Right lobe of liver (tissue), 6 donors: ENCODE data around the gene RIPOR2. TPM values are rescaled to one million over a fixed set of nuclear protein-coding genes. Genes with fewer than 3 reads are reported as not detected.
A peak's percentile ranks its signal among the peaks of the same experiment; 100 is the strongest.
"Not testable (repeated sequence)": the region's sequence is repeated elsewhere in the genome, so short reads cannot be mapped to it uniquely, and the experiment has no call there.

Experiments used
- ATAC-seq, 4 donors: fragments of 200-7000 bp; cut with Tn5 transposase; one replicate each; pipeline ENCODE4 v1.9.1; 2020; ENCODE audit warnings: mild to moderate bottlenecking in 4 of 4, moderate library complexity in 4 of 4
- DNase-seq, 3 donors: peaks; one replicate each; pipeline ENCODE4 v3.0.0-alpha.2; 2020
- H3K27ac ChIP-seq, 3 donors: fragments of 200-600 bp; one replicate each; pipeline ENCODE4 v1.8.0; 2022
- H3K27me3 ChIP-seq, 2 donors: fragments of 200-600 bp; one replicate each; pipeline ENCODE4 v1.8.0; 2022
- H3K36me3 ChIP-seq, 4 donors: fragments of 200-600 bp; sonication (generic) in 1 of 4; one replicate each; pipeline versions ENCODE4 v1.5.1 to v1.8.0; 2017 to 2022; ENCODE audit warnings: control low read depth in 1 of 4
- H3K4me1 ChIP-seq, 4 donors: fragments of 200-600 bp; sonication (generic) in 1 of 4; one replicate each; pipeline versions ENCODE4 v1.5.1 to v1.8.0; 2017 to 2022; ENCODE audit warnings: control low read depth in 1 of 4
- H3K4me3 ChIP-seq, 3 donors: fragments of 200-600 bp; one replicate each; pipeline ENCODE4 v1.8.0; 2022
- H3K9me3 ChIP-seq, 4 donors: fragments of 200-600 bp; sonication (generic) in 1 of 4; one replicate each; pipeline versions ENCODE4 v1.5.1 to v1.8.0; 2017 to 2022; ENCODE audit warnings: control low read depth in 1 of 4
- CTCF ChIP-seq, 4 donors: fragments of 200-600 bp in 3 of 4; fragments of 450-650 bp in 1 of 4; IDR thresholded peaks; one replicate each; pipeline versions ENCODE4 v1.5.1 to v1.8.0; 2016 to 2022; ENCODE audit warnings: antibody characterized with exemption in 4 of 4, mild to moderate bottlenecking in 2 of 4
- POLR2A ChIP-seq: fragments of 450-650 bp; IDR thresholded peaks from one replicate; pipeline ENCODE4 v1.6.1; 2017; ENCODE audit warnings: antibody characterized with exemption, mild to moderate bottlenecking
- WGBS: methylation state at CpG from one replicate; pipeline ENCODE4 v1.1.6; 2018; ENCODE audit warnings: low coverage, low lambda C conversion rate; ENCODE audit not compliant: insufficient coverage; ENCODE audit errors: missing lambda C conversion rate; 5-methylcytosine and 5-hydroxymethylcytosine counted together
- intact Hi-C, 2 donors: fragments of 100-400 bp; cut with DNase I; formaldehyde crosslinking; loops; one replicate each; pipeline versions ENCODE4 v1.11.2 to v1.14.1; 2022
- total RNA-seq, 6 experiments: library from RNA; depleted of rRNA in 2 of 6; stranded (reverse); fragments of >200 nt in 2 of 6; fragmentation: NEBNext Ultra II Directional in 3 of 6; extraction: Animal tissue kit (Norgen Biotek cat#: 25700) in 3 of 6; gene quantifications; one replicate each; pipeline versions ENCODE4 v1.1.0 to v1.2.4, GENCODE V29; 2016 to 2023
- donor health status: DM: no; HTN: yes; CAD: no.
- donor health status: DM: no; HTN: no; CAD: no.
- donor health status: DM: no; HTN: no; CAD: no.
- donor health status: DM: no; HTN: yes; CAD: no.
- donor health status: DM: no; HTN: yes; CAD: no.

Gene RIPOR2
- total RNA-seq, 6 experiments from 2014 or later, result 1.8 to 4.6 (median 3.5) TPM

GRCh38 chr6:24757611-24758010 lies 178.1 kb downstream of the RIPOR2 start:
- no peak for TF ChIP-seq CTCF (IDR thresholded peaks at IDR 0.05)
- no peak for TF ChIP-seq POLR2A
- Histone ChIP-seq H3K36me3 (no peaks in the 10 kb centered on the region), H3K4me1 (no peaks in the 10 kb centered on the region), H3K27ac (no peak overlapping the region), H3K27me3 (no peaks in the 10 kb centered on the region), H3K4me3 (no peak overlapping the region), H3K9me3 (no peaks in the 10 kb centered on the region)
- no peak for DNase-seq
- WGBS, result 82% methylated on average over 6 of the region's 6 CpGs
- peak in 3 of 4 donors; percentile 37 to 55 (median 39) for ATAC-seq
- intact Hi-C loops, result no loop called here

- ATAC-seq (no peak), DNase-seq (no peak)
- Histone ChIP-seq H3K36me3 (no peaks in the 10 kb centered on the region), H3K27ac (no peak overlapping the region), H3K4me1 (no peaks in the 10 kb centered on the region), H3K27me3 (no peaks in the 10 kb centered on the region), H3K9me3 (no peaks in the 10 kb centered on the region), H3K4me3 (no peak overlapping the region)
- TF ChIP-seq POLR2A (no peak), CTCF (IDR thresholded peaks at IDR 0.05) (no peak)
- intact Hi-C loops, result no loop called here
Measured at GRCh38 chr6:24755279-24755678, 180.5 kb downstream of the RIPOR2 start.

GRCh38 chr6:24754378-24754777 lies 181.4 kb downstream of the RIPOR2 start:
- H3K27me3 ChIP-seq, DNase-seq, H3K9me3 ChIP-seq, ATAC-seq, H3K27ac ChIP-seq, H3K4me3 ChIP-seq, H3K36me3 ChIP-seq, intact Hi-C loops, H3K4me1 ChIP-seq: not testable (repeated sequence)
- WGBS, result 73% methylated on average over 3 of the region's 4 CpGs

Other genes starting within 250 kb of the RIPOR2 start
- gene C6orf62, start 216.8 kb downstream of the RIPOR2 start, total RNA-seq, result 10 to 100 TPM; 31.1 to 58.3 (median 48.7) TPM
- gene GMNN, start 161.0 kb downstream of the RIPOR2 start, total RNA-seq, result 10 to 100 TPM in 2 of 6 experiments, 1 to 10 TPM in 4; 7.7 to 19.0 (median 8.3) TPM
- not detected for gene ARMH2, start 137.0 kb downstream of the RIPOR2 start, total RNA-seq